Measurements from ENCODE around the gene CDC45.

GRCh38 chr22:19443544-19444211 lies 36.0 kb upstream of the CDC45 start:
- TF ChIP-seq CTCF (conservative IDR thresholded peaks at IDR 0.05 in 1 of 2, IDR thresholded peaks at IDR 0.05 in 1 of 2; ENCODE audit: extremely low read depth in 1 of 2, insufficient read depth in 1 of 2, low read depth in 1 of 2, low read length in 2 of 2): no peak
- no peak for TF ChIP-seq EZH2 (IDR thresholded peaks at IDR 0.05; ENCODE audit: borderline replicate concordance, low read length)
